NCI-H345 treated with DMSO at 0.1 percent for 48 hours (cell line): ENCODE data around the gene PALMD.

Experiments used
- DNase-seq: peaks from one replicate; lab custom pipeline; 2025; ENCODE audit not compliant: unreplicated experiment; lab: John Stamatoyannopoulos, UW

PALMD gene

GRCh38 chr1:99658031-99658290 is 12.0 kb downstream of the PALMD start:
- no peak for DNase-seq

- DNase-seq = no peak
Observed at GRCh38 chr1:99659755-99660210, 13.9 kb downstream of the PALMD start.

- no peak for DNase-seq
Observed at GRCh38 chr1:99660496-99660895, 14.6 kb downstream of the PALMD start.

- no peak for DNase-seq
Observed at GRCh38 chr1:99661780-99662179, 15.9 kb downstream of the PALMD start.

- DNase-seq = no peak
Observed at GRCh38 chr1:99662539-99663080, 16.7 kb downstream of the PALMD start.

GRCh38 chr1:99663501-99663900 is 17.6 kb downstream of the PALMD start:
- no peak for DNase-seq

- DNase-seq = no peak
Observed at GRCh38 chr1:99665212-99665611, 19.3 kb downstream of the PALMD start.

- DNase-seq = no peak
Observed at GRCh38 chr1:99669376-99669775, 23.5 kb downstream of the PALMD start.

GRCh38 chr1:99669821-99670220 is 23.9 kb downstream of the PALMD start:
- no peak for DNase-seq

GRCh38 chr1:99670583-99670982 is 24.7 kb downstream of the PALMD start:
- DNase-seq = no peak

- DNase-seq = no peak
Observed at GRCh38 chr1:99672038-99672437, 26.1 kb downstream of the PALMD start.

- no peak for DNase-seq
Observed at GRCh38 chr1:99672530-99673213, 26.8 kb downstream of the PALMD start.

- DNase-seq = no peak
Observed at GRCh38 chr1:99673315-99673714, 27.4 kb downstream of the PALMD start.

GRCh38 chr1:99674115-99675064 is 28.5 kb downstream of the PALMD start:
- DNase-seq = no peak

GRCh38 chr1:99675292-99675691 is 29.4 kb downstream of the PALMD start:
- no peak for DNase-seq

- DNase-seq = no peak
Observed at GRCh38 chr1:99675994-99676393, 30.1 kb downstream of the PALMD start.

GRCh38 chr1:99676876-99677275 is 31.0 kb downstream of the PALMD start:
- DNase-seq = no peak

GRCh38 chr1:99677416-99677815 is 31.5 kb downstream of the PALMD start:
- DNase-seq = no peak

- DNase-seq = no peak
Observed at GRCh38 chr1:99680270-99680669, 34.4 kb downstream of the PALMD start.

- no peak for DNase-seq
Observed at GRCh38 chr1:99681583-99681982, 35.7 kb downstream of the PALMD start.

GRCh38 chr1:99682291-99682751 is 36.4 kb downstream of the PALMD start:
- DNase-seq = no peak
